Coronary artery (tissue), 2 donors: ENCODE results near the gene ZNF488.

Experiments used
- DNase-seq: peaks from one replicate; pipeline ENCODE4 v3.0.0-alpha.2; 2017; ENCODE audit warnings: low spot score
- H3K27ac ChIP-seq, 2 donors: fragments of 200-600 bp; sonication (generic); one replicate each; pipeline ENCODE4 v1.5.1; 2016 to 2019
- H3K4me3 ChIP-seq: fragments of 200-600 bp; sonication (generic); 2 replicates; pipeline ENCODE4 v1.5.1; 2016; ENCODE audit warnings: mild to moderate bottlenecking, moderate library complexity
- CTCF ChIP-seq: fragments of 200-600 bp; sonication (generic); IDR thresholded peaks from one replicate; pipeline ENCODE4 v1.5.1; 2019; ENCODE audit warnings: antibody characterized with exemption

ZNF488 gene

GRCh38 chr10:47332946-47333345 is 51.1 kb downstream of the ZNF488 start:
- no peak for TF ChIP-seq CTCF
- no peak overlapping the region for H3K27ac ChIP-seq
- H3K4me3 ChIP-seq = no peak overlapping the region
- DNase-seq = no peak

GRCh38 chr10:47332371-47332770 is 51.7 kb downstream of the ZNF488 start:
- no peak for DNase-seq
- TF ChIP-seq CTCF = no peak
- no peak overlapping the region for H3K4me3 ChIP-seq
- no peak overlapping the region for H3K27ac ChIP-seq

- Histone ChIP-seq H3K27ac (no peak overlapping the region), H3K4me3 (no peak overlapping the region)
- DNase-seq = no peak
- no peak for TF ChIP-seq CTCF
These were observed 52.1 kb downstream of the ZNF488 start for GRCh38 chr10:47331954-47332353.

- H3K4me3 ChIP-seq = no peak overlapping the region
- no peak for TF ChIP-seq CTCF
- DNase-seq = no peak
- H3K27ac ChIP-seq = no peak overlapping the region
These were observed 52.6 kb downstream of the ZNF488 start for GRCh38 chr10:47331491-47331890.

- no peak for DNase-seq
- Histone ChIP-seq H3K27ac (no peak overlapping the region), H3K4me3 (no peak overlapping the region)
- no peak for TF ChIP-seq CTCF
These were observed 53.3 kb downstream of the ZNF488 start for GRCh38 chr10:47330804-47331203.

GRCh38 chr10:47330366-47330765 is 53.7 kb downstream of the ZNF488 start:
- Histone ChIP-seq H3K27ac (no peak overlapping the region), H3K4me3 (no peak overlapping the region)
- no peak for DNase-seq
- TF ChIP-seq CTCF = no peak

GRCh38 chr10:47329855-47330254 is 54.2 kb downstream of the ZNF488 start:
- Histone ChIP-seq H3K27ac (no peak overlapping the region), H3K4me3 (no peak overlapping the region)
- no peak for TF ChIP-seq CTCF
- DNase-seq = no peak
